Endothelial cell of hepatic sinusoid (primary cell): ENCODE results near the gene NPIPA1.
"Not testable (repeated sequence)": the region's sequence is repeated elsewhere in the genome, so short reads cannot be mapped to it uniquely, and the experiment has no call there.

Experiments used
- in situ Hi-C: cut with HindIII; loops from 2 replicates; pipeline ENCODE4 v1.10.0; 2017; ENCODE audit warnings: low sequenced_read_pairs

The NPIPA1 gene

GRCh38 chr16:14976971-14977736 is 39.9 kb downstream of the NPIPA1 start:
- in situ Hi-C loops: not testable (repeated sequence)

DNA sequence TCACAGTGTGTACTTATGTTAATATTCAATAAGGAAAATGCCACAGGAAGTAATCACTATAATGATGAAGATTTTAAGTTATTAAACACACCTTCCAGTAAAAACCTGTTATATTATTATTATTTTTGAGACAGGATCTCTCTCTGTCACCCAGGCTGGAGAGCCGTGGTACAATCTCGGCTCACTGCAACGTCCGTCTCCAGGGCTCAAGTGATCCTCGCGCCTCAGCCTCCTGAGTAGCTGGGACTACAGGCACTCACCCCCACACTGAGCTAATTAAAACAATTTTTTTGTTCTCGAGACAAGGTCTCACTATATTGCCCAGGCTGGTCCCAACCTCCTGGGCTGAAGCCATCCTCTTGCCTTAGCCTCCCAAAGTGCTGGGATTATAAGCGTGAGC is 41.0 kb downstream of the NPIPA1 start:
- in situ Hi-C loops: not testable (repeated sequence)

- in situ Hi-C loops: not testable (repeated sequence)
These were observed 41.7 kb downstream of the NPIPA1 start for GRCh38 chr16:14978908-14979307.

GRCh38 chr16:14981234-14981633 is 44.0 kb downstream of the NPIPA1 start:
- in situ Hi-C loops: not testable (repeated sequence)

- in situ Hi-C loops: not testable (repeated sequence)
These were observed 45.3 kb downstream of the NPIPA1 start for GRCh38 chr16:14982521-14982920.

GRCh38 chr16:14988092-14988491 is 50.8 kb downstream of the NPIPA1 start:
- in situ Hi-C loops: not testable (repeated sequence)

- in situ Hi-C loops: not testable (repeated sequence)
These were observed 51.5 kb downstream of the NPIPA1 start for GRCh38 chr16:14988661-14989191.

GRCh38 chr16:14989291-14990281 is 52.3 kb downstream of the NPIPA1 start:
- in situ Hi-C loops: not testable (repeated sequence)

DNA sequence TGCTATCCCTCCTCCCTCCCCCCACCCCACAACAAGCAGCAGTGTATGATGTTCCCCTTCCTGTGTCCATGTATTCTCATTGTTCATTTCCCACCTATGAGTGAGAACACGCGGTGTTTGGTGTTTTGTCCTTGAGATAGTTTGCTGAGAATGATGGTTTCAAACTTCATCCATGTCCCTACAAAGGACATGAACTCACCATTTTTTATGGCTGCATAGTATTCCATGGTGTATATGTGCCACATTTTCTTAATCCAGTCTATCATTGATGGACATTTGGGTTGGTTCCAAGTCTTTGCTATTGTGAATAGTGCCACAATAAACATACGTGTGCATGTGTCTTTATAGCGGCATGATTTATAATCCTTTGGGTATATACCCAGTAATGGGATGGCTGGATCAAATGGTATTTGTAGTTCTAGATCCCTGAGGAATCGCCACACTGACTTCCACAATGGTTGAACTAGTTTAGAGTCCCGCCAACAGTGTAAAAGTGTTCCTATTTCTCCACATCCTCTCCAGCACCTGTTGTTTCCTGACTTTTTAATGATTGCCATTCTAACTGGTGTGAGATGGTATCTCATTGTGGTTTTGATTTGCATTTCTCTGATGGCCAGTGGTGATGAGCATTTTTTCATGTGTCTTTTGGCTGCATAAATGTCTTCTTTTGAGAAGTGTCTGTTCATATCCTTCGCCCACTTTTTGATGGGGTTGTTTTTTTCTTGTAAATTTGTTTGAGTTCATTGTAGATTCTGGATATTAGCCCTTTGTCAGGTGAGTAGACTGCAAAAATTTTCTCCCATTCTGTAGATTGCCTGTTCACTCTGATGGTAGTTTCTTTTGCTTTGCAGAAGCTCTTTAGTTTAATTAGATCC is 56.3 kb downstream of the NPIPA1 start:
- in situ Hi-C loops: not testable (repeated sequence)

DNA sequence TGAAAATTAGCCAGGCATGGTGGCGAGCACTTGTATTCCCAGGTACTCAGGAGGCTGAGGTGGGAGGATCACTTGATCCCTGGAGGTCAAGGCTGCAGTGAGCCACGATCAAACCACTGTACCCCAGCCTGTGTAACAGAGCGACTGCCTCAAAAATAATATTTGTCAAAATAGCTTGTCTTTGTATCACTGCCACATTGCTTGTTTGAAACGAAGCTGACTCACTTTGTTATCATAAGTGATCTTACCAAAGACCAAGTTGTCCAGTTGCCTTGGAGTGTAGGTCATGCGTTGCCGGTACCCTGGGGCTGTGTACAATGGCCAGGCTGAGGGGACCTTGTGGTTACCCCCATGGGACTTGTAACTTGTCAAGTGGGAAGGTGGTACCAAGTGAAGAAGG is 59.5 kb downstream of the NPIPA1 start:
- in situ Hi-C loops: not testable (repeated sequence)

- in situ Hi-C loops: not testable (repeated sequence)
These were observed 61.1 kb downstream of the NPIPA1 start for GRCh38 chr16:14998300-14998699.

DNA sequence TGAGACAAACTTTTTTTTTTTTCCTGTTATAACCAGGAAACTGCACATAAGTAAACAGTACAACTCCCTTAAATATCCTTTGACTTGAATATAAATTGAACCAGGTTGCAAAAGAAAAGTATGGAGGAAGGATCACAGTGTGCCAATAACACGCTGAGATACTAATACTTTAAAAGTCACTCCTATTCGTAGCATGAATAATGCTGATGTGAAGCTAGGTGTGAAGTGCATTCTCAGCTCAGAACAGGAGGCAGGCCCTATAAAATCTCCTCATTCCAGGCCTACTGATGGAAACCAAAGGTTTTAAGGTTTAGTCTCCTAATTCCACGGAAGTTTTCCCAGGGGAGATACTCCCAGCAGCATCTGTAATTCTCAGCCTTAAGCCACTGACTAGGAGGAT is 62.6 kb downstream of the NPIPA1 start:
- in situ Hi-C loops: not testable (repeated sequence)
